H1 (cell line): ENCODE measurements around the gene MYH7. TPM values are rescaled to one million over a fixed set of nuclear protein-coding genes. Genes with fewer than 3 reads are reported as not detected.

ENCODE experiments used
- CTCF ChIA-PET: fragments of 300-600 bp; sonication (Branson Sonifier 250); formaldehyde crosslinking; loops from one replicate; lab custom pipeline; 2021; ENCODE audit not compliant: partially characterized antibody; lab: Charles Lee
- POLR2A ChIA-PET: fragments of 300-600 bp; sonication (Branson Sonifier 250); formaldehyde crosslinking; loops from one replicate; lab custom pipeline; 2021; ENCODE audit warnings: inconsistent platforms; ENCODE audit not compliant: partially characterized antibody; lab: Charles Lee
- DNase-seq, 2 experiments: peaks; one replicate each; pipeline versions ENCODE4 v3.0.0 to v3.0.0-alpha.2; 2010 to 2022; ENCODE audit warnings: low spot score in 2 of 2, low read depth in 1 of 2, mixed read lengths in 1 of 2
- FAIRE-seq: peaks from 2 replicates; lab custom pipeline; 2011; peaks lifted over from hg19 to GRCh38; lab: Jason Lieb, UNC
- H2AFZ ChIP-seq: 2 replicates; pipeline ENCODE4 v1.8.1; 2012; ENCODE audit warnings: low read length, inconsistent platforms
- H2AK5ac ChIP-seq: 2 replicates; pipeline ENCODE4 v1.6.1; 2013; ENCODE audit warnings: low read depth, low read length
- H2BK120ac ChIP-seq: replicated peaks from 2 replicates; pipeline ENCODE3; 2013; ENCODE audit warnings: low read depth, low read length, inconsistent platforms
- H2BK12ac ChIP-seq: 2 replicates; pipeline ENCODE4 v1.6.1; 2013; ENCODE audit warnings: low read depth, low read length
- H2BK15ac ChIP-seq: 2 replicates; pipeline ENCODE4 v1.6.1; 2013; ENCODE audit warnings: low read length
- H2BK20ac ChIP-seq: 2 replicates; pipeline ENCODE4 v1.6.1; 2013; ENCODE audit warnings: low read length
- H2BK5ac ChIP-seq: 2 replicates; pipeline ENCODE4 v1.6.1; 2013; ENCODE audit warnings: low read depth, low read length
- H3K14ac ChIP-seq: 2 replicates; pipeline ENCODE4 v1.6.1; 2013; ENCODE audit warnings: inconsistent platforms; ENCODE audit not compliant: insufficient read length
- H3K18ac ChIP-seq: 2 replicates; pipeline ENCODE4 v1.6.1; 2013; ENCODE audit warnings: low read length; ENCODE audit errors: extremely low read depth
- H3K23ac ChIP-seq: 2 replicates; pipeline ENCODE4 v1.6.1; 2013; ENCODE audit warnings: inconsistent platforms; ENCODE audit not compliant: insufficient read length
- H3K23me2 ChIP-seq: 2 replicates; pipeline ENCODE4 v1.6.1; 2013; ENCODE audit warnings: low read depth, low read length
- H3K27ac ChIP-seq: 2 replicates; pipeline ENCODE4 v1.6.1; 2011; ENCODE audit warnings: low read depth, low read length, inconsistent platforms
- H3K27me3 ChIP-seq, 4 experiments: replicated peaks in 1 of 4; 1 replicate in 1 of 4; 2 replicates in 3 of 4; pipeline versions ENCODE4 v1.6.1 to v1.8.1; 2011 to 2013; ENCODE audit warnings: low read length in 3 of 4, mild to moderate bottlenecking in 3 of 4, inconsistent platforms in 2 of 4, mixed read lengths in 2 of 4, moderate library complexity in 1 of 4; ENCODE audit not compliant: control insufficient read depth in 3 of 4, insufficient read depth in 3 of 4; ENCODE audit errors: extremely low read depth in 1 of 4
- H3K36me3 ChIP-seq, 4 experiments: 2 replicates each; pipeline versions ENCODE4 v1.6.1 to v1.8.1; 2011 to 2013; ENCODE audit warnings: mild to moderate bottlenecking in 4 of 4, low read length in 3 of 4, moderate library complexity in 2 of 4, control low read depth in 1 of 4, inconsistent platforms in 1 of 4; ENCODE audit not compliant: insufficient read depth in 4 of 4, control insufficient read depth in 2 of 4
- H3K4ac ChIP-seq: replicated peaks from 2 replicates; pipeline ENCODE3; 2013; ENCODE audit warnings: low read length, low read depth, mixed read lengths, inconsistent platforms; ENCODE audit not compliant: insufficient read length
- H3K4me1 ChIP-seq, 4 experiments: replicated peaks in 1 of 4; 1 replicate in 1 of 4; 2 replicates in 3 of 4; pipeline versions ENCODE4 v1.6.1 to v1.8.1; 2011 to 2013; ENCODE audit warnings: low read length in 3 of 4, inconsistent platforms in 2 of 4, mixed read lengths in 1 of 4; ENCODE audit not compliant: insufficient read depth in 4 of 4, control insufficient read depth in 3 of 4
- H3K4me2 ChIP-seq, 2 experiments: 2 replicates each; pipeline versions ENCODE4 v1.6.1 to v1.8.1; 2011 to 2013; ENCODE audit warnings: low read depth in 2 of 2, low read length in 2 of 2, control low read depth in 1 of 2, inconsistent platforms in 1 of 2, mild to moderate bottlenecking in 1 of 2; ENCODE audit not compliant: insufficient read depth in 1 of 2
- H3K4me3 ChIP-seq, 4 experiments: fragments of 200-600, 300-600 bp in 1 of 4; sonication (generic), shearing (Covaris generic), sonication (Bioruptor Twin) in 1 of 4; 2 replicates each; pipeline versions ENCODE4 v1.5.1 to v1.8.1; 2011 to 2016; ENCODE audit warnings: low read length in 4 of 4, low read depth in 3 of 4, control low read depth in 2 of 4, inconsistent platforms in 2 of 4, mild to moderate bottlenecking in 2 of 4, mixed read lengths in 1 of 4, moderate library complexity in 1 of 4; ENCODE audit not compliant: insufficient read depth in 2 of 4; ENCODE audit errors: extremely low read depth in 1 of 4
- H3K56ac ChIP-seq: replicated peaks from 2 replicates; pipeline ENCODE3; 2013; ENCODE audit warnings: low read depth, mild to moderate bottlenecking, mixed read lengths, low read length, inconsistent platforms; ENCODE audit not compliant: insufficient read length
- H3K79me1 ChIP-seq: 2 replicates; pipeline ENCODE4 v1.6.1; 2013; ENCODE audit warnings: low read depth, low read length, control low read depth
- H3K79me2 ChIP-seq, 2 experiments: 2 replicates each; pipeline versions ENCODE4 v1.6.1 to v1.8.1; 2012 to 2013; ENCODE audit warnings: low read length in 2 of 2, mild to moderate bottlenecking in 2 of 2, inconsistent platforms in 1 of 2; ENCODE audit not compliant: insufficient read depth in 2 of 2, control insufficient read depth in 1 of 2
- H3K9ac ChIP-seq, 4 experiments: replicated peaks in 1 of 4; 1 replicate in 1 of 4; 2 replicates in 3 of 4; pipeline versions ENCODE4 v1.6.1 to v1.8.1; 2011 to 2013; ENCODE audit warnings: low read depth in 3 of 4, low read length in 3 of 4, control low read depth in 2 of 4, mild to moderate bottlenecking in 2 of 4, moderate library complexity in 2 of 4, inconsistent platforms in 1 of 4; ENCODE audit errors: extremely low read depth in 1 of 4
- H3K9me3 ChIP-seq, 2 experiments: 2 replicates each; pipeline versions ENCODE4 v1.6.1 to v1.8.1; 2012 to 2013; ENCODE audit warnings: mild to moderate bottlenecking in 2 of 2, moderate library complexity in 2 of 2, control low read depth in 1 of 2, inconsistent platforms in 1 of 2, low read depth in 1 of 2, low read length in 1 of 2, mixed read lengths in 1 of 2; ENCODE audit not compliant: insufficient read depth in 2 of 2
- H4K20me1 ChIP-seq, 2 experiments: replicated peaks in 1 of 2; 2 replicates each; pipeline versions ENCODE3 to v1.8.1; 2011 to 2013; ENCODE audit warnings: inconsistent platforms in 2 of 2, low read length in 2 of 2, mild to moderate bottlenecking in 1 of 2; ENCODE audit not compliant: insufficient read depth in 2 of 2, control insufficient read depth in 1 of 2
- H4K5ac ChIP-seq: 2 replicates; pipeline ENCODE4 v1.6.1; 2013; ENCODE audit warnings: low read length, low read depth, mixed read lengths, inconsistent platforms; ENCODE audit not compliant: insufficient read length
- H4K8ac ChIP-seq: 2 replicates; pipeline ENCODE4 v1.8.0; 2013; ENCODE audit warnings: mild to moderate bottlenecking, moderate library complexity, low read length, inconsistent platforms; ENCODE audit not compliant: insufficient read depth; ENCODE audit errors: extremely low read depth
- H4K91ac ChIP-seq: replicated peaks from 2 replicates; pipeline ENCODE3; 2013; ENCODE audit warnings: low read length, mixed read lengths, inconsistent platforms; ENCODE audit not compliant: insufficient read length
- WGBS, 2 experiments: shearing (Covaris generic) in 1 of 2; methylation state at CpG; one replicate each; pipeline versions ENCODE4 v1.1.6 to v1.1.7; 2013 to 2015; ENCODE audit warnings: low lambda C conversion rate in 2 of 2, mixed read lengths in 2 of 2, inconsistent platforms in 1 of 2, low coverage in 1 of 2, missing lambda C conversion rate in 1 of 2; ENCODE audit not compliant: insufficient replicate concordance in 2 of 2, insufficient coverage in 1 of 2, insufficient read length in 1 of 2; ENCODE audit errors: extremely low coverage in 1 of 2, missing lambda C conversion rate in 1 of 2; 5-methylcytosine and 5-hydroxymethylcytosine counted together
- polyA plus RNA-seq, 7 experiments: library from polyadenylated mRNA; depleted of rRNA in 3 of 7; stranded (reverse) in 5 of 7; unstranded in 2 of 7; fragments of >200 nt in 5 of 7; fragments of 200-250 nt in 2 of 7; gene quantifications; 1 replicate in 5 of 7; 2 replicates in 1 of 7; 4 replicates in 1 of 7; pipeline versions ENCODE4 v1.2.1 to v1.2.3, GENCODE V29; 2011 to 2013; ENCODE audit warnings: missing spikeins in 2 of 7, mixed read lengths in 2 of 7
- total RNA-seq: library from RNA; stranded (reverse); fragmentation: NEBNext Ultra II Directional; extraction: Animal tissue kit (Norgen Biotek cat#: 25700); gene quantifications from 2 replicates; pipeline ENCODE4 v1.2.1, GENCODE V29; 2021

MYH7 gene
- total and polyA plus RNA-seq, 2 of the 8 experiments (the other 6 are each of a cell fraction or from before 2014, with no cell fraction given): not detected

DNA sequence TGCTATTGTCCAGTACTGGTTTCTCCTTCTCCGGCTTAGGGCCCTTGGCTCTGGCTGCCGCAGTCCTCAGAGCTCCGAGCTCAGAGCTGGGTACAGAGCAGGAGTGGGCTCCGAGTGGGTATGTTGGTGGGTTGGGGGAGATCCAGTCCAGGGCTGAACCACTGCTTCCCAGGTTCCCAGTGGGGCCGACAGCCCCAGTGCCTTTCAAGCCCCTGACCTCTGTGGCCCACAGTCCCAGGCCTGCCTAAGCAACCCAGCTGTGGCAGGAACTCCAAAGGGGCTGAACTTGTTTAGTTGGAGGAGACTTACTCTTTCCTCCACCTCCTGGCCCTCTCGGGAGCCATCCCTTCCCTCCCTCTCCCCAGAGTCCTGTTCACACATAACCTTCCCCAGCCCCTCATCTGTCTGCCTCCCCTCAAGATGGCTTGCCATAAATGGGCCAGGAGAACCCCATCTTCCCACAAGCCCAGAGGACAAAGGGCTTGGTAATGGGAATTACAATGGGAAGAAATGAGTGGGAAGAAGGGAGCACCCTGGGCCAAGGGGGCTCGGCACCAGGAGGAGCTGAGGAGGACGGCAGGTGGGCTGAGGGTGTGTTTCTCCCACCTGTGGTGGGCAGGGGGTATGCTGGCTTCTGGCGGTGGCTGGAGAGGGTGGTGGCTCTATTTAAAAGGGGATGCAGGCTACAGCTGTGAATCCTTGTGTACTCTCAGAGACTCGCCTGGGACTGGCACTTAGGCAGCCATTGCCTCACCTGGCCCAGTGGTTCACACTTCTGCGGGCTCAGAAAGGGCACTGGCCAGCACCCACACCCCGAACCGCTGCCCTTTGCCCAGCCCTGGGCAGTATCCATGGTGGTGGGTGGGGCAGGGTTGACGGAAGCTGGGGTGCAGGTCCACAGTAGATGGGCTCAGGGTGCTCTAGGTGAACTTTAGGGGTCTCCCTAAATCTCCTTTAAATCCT, 23.6 kb downstream of the MYH7 start:
- DNase-seq: no peak
- no peaks in the 10 kb centered on the region for H3K23me2 ChIP-seq
- H2BK15ac ChIP-seq: no peak overlapping the region
- no peaks in the 10 kb centered on the region for H3K79me1 ChIP-seq
- no peak overlapping the region for H2BK5ac ChIP-seq
- no peak for FAIRE-seq
- no peak overlapping the region for H3K23ac ChIP-seq
- no peaks in the 10 kb centered on the region for H3K9me3 ChIP-seq
- H4K5ac ChIP-seq: no peak overlapping the region
- POLR2A ChIA-PET: interaction anchor here (1.3 kb wide), 1 partner anchor 91 kb away, joined by 3 read pairs; the partner anchor contains the start of gene PABPN1
- H3K14ac ChIP-seq: no peak overlapping the region
- no peak overlapping the region for H3K4me2 ChIP-seq
- H3K4me1 ChIP-seq: no peaks in the 10 kb centered on the region; a peak in 1 of 7 replicates
- H3K4me3 ChIP-seq: no peak overlapping the region
- H3K56ac ChIP-seq: no peak overlapping the region
- H2BK12ac ChIP-seq: no peak overlapping the region
- no peak overlapping the region for H2BK20ac ChIP-seq
- H3K9ac ChIP-seq: no peak overlapping the region
- CTCF ChIA-PET: interaction anchor here (0.6 to 2.4 kb wide), 5 partner anchors 9 to 117 kb away, joined by 3 to 6 read pairs (median 5); no protein-coding TSS in a partner anchor
- H3K79me2 ChIP-seq: no peaks in the 10 kb centered on the region
- H2AFZ ChIP-seq: no peak overlapping the region
- no peaks in the 10 kb centered on the region for H3K27me3 ChIP-seq
- no peaks in the 10 kb centered on the region for H4K20me1 ChIP-seq
- H2BK120ac ChIP-seq: no peak overlapping the region
- no peak overlapping the region for H4K91ac ChIP-seq
- H3K4ac ChIP-seq: no peak overlapping the region
- H3K27ac ChIP-seq: no peak overlapping the region
- H3K18ac ChIP-seq: no peak overlapping the region
- no peak overlapping the region for H2AK5ac ChIP-seq
- 88% methylated on average over 13 of the region's 14 CpGs; no CpG with 5 or more reads in 1 of the 2 experiments for WGBS, 2 experiments
- H4K8ac ChIP-seq: no peak overlapping the region
- no peaks in the 10 kb centered on the region for H3K36me3 ChIP-seq
